Astrocyte of the cerebellum (primary cell): ENCODE results near the gene SGCA.

Experiments
- DNase-seq: peaks from one replicate; pipeline ENCODE4 v3.0.0-alpha.2; 2011; ENCODE audit warnings: low read depth
- H3K4me3 ChIP-seq: 2 replicates; pipeline ENCODE4 v1.5.1; 2011; ENCODE audit warnings: mild to moderate bottlenecking, low read depth, low read length, moderate library complexity
- CTCF ChIP-seq: IDR thresholded peaks from 2 replicates; pipeline ENCODE4 v1.5.1; 2012; ENCODE audit warnings: low read length, low read depth, moderate library complexity, mild to moderate bottlenecking; ENCODE audit errors: missing control alignments
- in situ Hi-C: cut with HindIII; loops from 2 replicates; pipeline ENCODE4 v1.10.0; 2017; ENCODE audit warnings: low sequenced_read_pairs

Gene SGCA

DNA sequence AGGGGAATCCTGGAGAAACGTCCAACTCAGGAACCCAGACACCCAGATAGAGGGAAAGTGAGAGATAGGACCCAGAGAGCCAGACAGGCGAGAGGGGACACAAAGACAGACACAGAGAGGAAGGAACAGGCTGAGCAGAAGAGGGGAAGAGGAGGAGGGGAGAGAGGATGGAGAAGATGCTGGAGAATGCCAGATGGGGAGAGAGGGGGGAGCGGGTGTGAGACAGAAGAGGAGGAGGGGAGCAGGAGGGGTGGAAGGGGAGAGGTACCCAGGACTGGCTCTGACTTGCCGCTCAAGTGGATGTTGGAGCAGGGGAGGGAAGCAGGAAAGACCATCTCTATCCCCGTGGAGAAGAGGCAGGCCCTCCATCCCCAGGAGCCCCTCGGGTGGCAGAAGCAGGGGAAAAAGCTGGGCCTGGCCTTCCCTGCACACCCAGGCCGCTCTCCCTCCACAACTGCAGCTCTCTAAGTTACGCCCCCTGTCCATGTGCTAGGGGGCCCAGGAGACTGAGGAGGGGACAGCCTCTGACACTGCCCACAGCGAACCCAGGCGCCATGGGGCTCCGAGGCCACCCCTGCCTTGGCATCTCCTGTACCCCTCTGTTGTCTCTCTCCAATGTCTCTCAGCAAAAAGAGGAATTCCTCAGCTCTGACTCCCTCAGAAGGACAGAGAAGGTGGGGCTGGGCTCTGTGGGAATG, 20.1 kb upstream of the SGCA start:
- in situ Hi-C loops, result no loop called here
- no peak for DNase-seq
- TF ChIP-seq CTCF, result no peak
- peak overlapping the region; percentile 78 for H3K4me3 ChIP-seq

DNA sequence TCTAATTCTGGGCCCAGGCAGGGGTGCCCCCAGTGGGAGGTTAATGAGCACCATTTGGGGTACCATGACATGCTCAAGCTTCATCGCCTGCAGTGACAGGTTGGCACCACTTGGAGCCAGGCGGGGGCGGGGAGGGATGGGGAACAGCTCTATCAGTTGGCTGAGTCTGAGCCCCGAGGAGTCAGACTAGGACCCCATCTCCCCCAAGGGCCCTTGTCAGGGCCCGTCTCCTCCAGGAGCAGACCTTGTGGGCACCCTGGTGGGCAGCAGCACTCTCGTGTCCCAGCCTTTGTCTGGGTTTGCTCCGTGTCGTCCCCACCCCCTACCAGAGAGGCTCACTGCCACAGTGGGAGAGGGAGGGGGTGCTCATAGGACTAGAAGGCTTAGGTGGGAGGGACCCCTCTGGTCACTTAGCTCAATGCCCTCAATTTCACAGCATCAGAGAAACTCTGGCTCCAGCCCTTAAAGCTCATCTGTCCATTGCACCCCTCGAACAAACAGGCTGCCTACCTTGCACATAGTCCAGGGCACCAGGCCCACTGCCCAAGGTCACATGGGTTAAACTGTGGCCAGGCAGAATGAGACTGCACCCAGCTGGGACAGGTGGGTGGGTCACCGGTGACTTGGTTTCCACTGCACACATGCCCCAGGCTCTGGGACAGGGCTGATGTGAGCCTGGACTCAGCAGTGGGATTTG, 19.4 kb upstream of the SGCA start:
- no peak for DNase-seq
- in situ Hi-C loops, result no loop called here
- no peak for TF ChIP-seq CTCF
- H3K4me3 ChIP-seq, result peak overlapping the region; percentile 78

- peak overlapping the region; percentile 78 for H3K4me3 ChIP-seq
- TF ChIP-seq CTCF, result no peak
- in situ Hi-C loops, result no loop called here
- DNase-seq, result no peak
Observed at GRCh38 chr17:50146927-50147665, 18.7 kb upstream of the SGCA start.

- no peak for DNase-seq
- H3K4me3 ChIP-seq, result peak overlapping the region; percentile 78
- in situ Hi-C loops, result no loop called here
- TF ChIP-seq CTCF, result no peak
Observed at GRCh38 chr17:50147841-50148225, 18.0 kb upstream of the SGCA start.

DNA sequence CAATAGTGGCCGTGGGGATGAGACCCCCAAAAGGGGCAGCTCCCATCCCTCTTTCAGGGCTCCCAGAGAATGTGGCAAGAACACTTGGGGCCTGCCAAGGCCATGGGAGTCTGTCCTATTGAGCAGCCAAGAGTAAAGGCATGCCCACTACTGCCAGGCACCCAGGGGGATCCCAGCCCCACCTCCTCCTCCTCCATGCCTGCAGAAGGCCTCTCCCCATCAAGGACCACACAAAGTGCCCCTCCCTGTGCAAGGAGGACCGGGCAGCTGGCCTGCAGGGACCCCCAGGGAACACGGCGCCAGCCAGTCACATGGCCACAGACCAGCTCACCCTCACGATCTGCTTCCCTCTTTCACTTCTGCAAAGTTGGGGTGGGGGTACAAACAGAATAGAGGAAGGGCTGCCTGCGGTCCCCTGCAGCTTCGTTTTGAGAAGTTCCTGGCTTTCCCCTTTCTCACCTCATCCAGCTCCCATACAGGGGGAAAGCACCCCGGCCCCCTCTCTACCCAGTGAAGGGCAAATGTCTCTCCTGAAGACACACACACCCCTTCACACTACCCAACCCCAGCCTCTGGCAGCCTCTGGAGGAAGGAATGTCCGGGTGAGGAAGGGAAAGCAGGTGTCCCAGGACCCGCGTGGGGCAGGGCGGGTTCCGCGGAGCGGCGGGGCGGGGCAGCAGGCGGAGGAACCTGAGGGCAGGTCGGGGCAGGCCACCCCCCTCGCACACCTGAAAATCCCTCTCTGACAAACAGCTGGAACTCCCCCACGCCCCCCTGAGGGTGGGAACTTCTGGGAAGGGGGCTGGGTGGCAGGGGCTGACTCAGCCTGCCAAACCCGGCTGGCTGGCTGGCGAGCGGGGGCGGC, 17.3 kb upstream of the SGCA start:
- peak overlapping the region; percentile 78 for H3K4me3 ChIP-seq
- in situ Hi-C loops, result no loop called here
- TF ChIP-seq CTCF, result peak; percentile 21
- DNase-seq, result no peak

- in situ Hi-C loops, result no loop called here
- no peak for DNase-seq
- no peak for TF ChIP-seq CTCF
- peak overlapping the region; percentile 78 for H3K4me3 ChIP-seq
Observed at GRCh38 chr17:50149091-50149416, 16.8 kb upstream of the SGCA start.
